Measurements from ENCODE around the gene SSBP2.

GRCh38 chr5:81429363-81429762 is 321.5 kb downstream of the SSBP2 start:
- TF ChIP-seq CTCF (IDR thresholded peaks at IDR 0.05 in 2 of 3, conservative IDR thresholded peaks at IDR 0.05 in 1 of 3; ENCODE audit: borderline replicate concordance in 1 of 3, insufficient read depth in 1 of 3, low read depth in 2 of 3, low read length in 2 of 3) (no peak), EZH2 (IDR thresholded peaks at IDR 0.05) (no peak), EZH2phosphoT487 (IDR thresholded peaks at IDR 0.05; ENCODE audit: borderline replicate concordance) (no peak), REST (IDR thresholded peaks at IDR 0.05; ENCODE audit: low read depth) (no peak), JUND (IDR thresholded peaks at IDR 0.05) (no peak), POLR2A (IDR thresholded peaks at IDR 0.05; ENCODE audit: borderline replicate concordance, extremely low read depth, insufficient read depth, insufficient read length) (no peak), TCF7L2 (IDR thresholded peaks at IDR 0.05; ENCODE audit: borderline replicate concordance, extremely low read depth, insufficient read depth, insufficient read length) (no peak), FOSL1 (IDR thresholded peaks at IDR 0.05; ENCODE audit: low read depth) (no peak), EGR1 (IDR thresholded peaks at IDR 0.05; ENCODE audit: low read depth) (no peak), CEBPB (IDR thresholded peaks at IDR 0.05; ENCODE audit: low read depth) (no peak), MAX (IDR thresholded peaks at IDR 0.05) (no peak)

Measured in HCT116 (cell line).